DMS153 treated with DMSO at 0.1 percent for 48 hours (cell line): Measurements from ENCODE around the gene ZNF500.
"Not testable (repeated sequence)": the region's sequence is repeated elsewhere in the genome, so short reads cannot be mapped to it uniquely, and the experiment has no call there.

ENCODE experiments used
- DNase-seq: peaks from one replicate; lab custom pipeline; 2025; ENCODE audit not compliant: unreplicated experiment; lab: John Stamatoyannopoulos, UW

The ZNF500 gene

GRCh38 chr16:4796982-4797804 is 30.2 kb upstream of the ZNF500 start:
- DNase-seq = no peak

- no peak for DNase-seq
These were observed 29.0 kb upstream of the ZNF500 start for GRCh38 chr16:4795828-4796572.

- peak; percentile 64 for DNase-seq
These were observed 28.3 kb upstream of the ZNF500 start, which contains the start of gene SMIM22 for GRCh38 chr16:4795181-4795827. SMIM22 (plus strand) TSS chr16:4795369; CDS start chr16:4795735, 366 bp downstream.

- DNase-seq = no peak
These were observed 26.1 kb upstream of the ZNF500 start for GRCh38 chr16:4792951-4793513.

- no peak for DNase-seq
These were observed 23.9 kb upstream of the ZNF500 start for GRCh38 chr16:4790871-4791270.

GRCh38 chr16:4790261-4790660 is 23.3 kb upstream of the ZNF500 start:
- DNase-seq = no peak

GRCh38 chr16:4788910-4789309 is 21.9 kb upstream of the ZNF500 start:
- DNase-seq = no peak

GRCh38 chr16:4788489-4788889 is 21.5 kb upstream of the ZNF500 start:
- DNase-seq = no peak

- DNase-seq = no peak
These were observed 20.9 kb upstream of the ZNF500 start, which contains the start of gene SEPTIN12 for GRCh38 chr16:4787627-4788482. SEPTIN12 (minus strand) TSS chr16:4788345; CDS start chr16:4787645, 700 bp downstream.

- DNase-seq = no peak
These were observed 20.1 kb upstream of the ZNF500 start for GRCh38 chr16:4787068-4787467.

GRCh38 chr16:4785758-4786433 is 18.9 kb upstream of the ZNF500 start:
- no peak for DNase-seq

- not testable (repeated sequence) for DNase-seq
These were observed 17.6 kb upstream of the ZNF500 start for GRCh38 chr16:4784444-4784987.

GRCh38 chr16:4783951-4784336 is 17.0 kb upstream of the ZNF500 start:
- DNase-seq = no peak

GRCh38 chr16:4783251-4783950 is 16.4 kb upstream of the ZNF500 start:
- DNase-seq = no peak

GRCh38 chr16:4780235-4780634 is 13.3 kb upstream of the ZNF500 start:
- DNase-seq = no peak

GRCh38 chr16:4778050-4778392 is 11.1 kb upstream of the ZNF500 start:
- no peak for DNase-seq

GRCh38 chr16:4777339-4778049 is 10.5 kb upstream of the ZNF500 start:
- no peak for DNase-seq

GRCh38 chr16:4776141-4776705 is 9.3 kb upstream of the ZNF500 start:
- DNase-seq = no peak
